AG10803 (cell line): Measurements from ENCODE around the gene AGAP1.

Experiments used
- DNase-seq: peaks from one replicate; pipeline ENCODE4 v3.0.0; 2010; ENCODE audit warnings: low read depth
- H3K4me3 ChIP-seq: 2 replicates; pipeline ENCODE4 v1.5.1; 2011; ENCODE audit warnings: mild to moderate bottlenecking, low read length, control low read depth
- TF ChIP-seq, protein P1 (sequence below): conservative IDR thresholded peaks from 2 replicates; pipeline ENCODE4 v1.5.1; 2011; ENCODE audit warnings: mild to moderate bottlenecking, low read length, control low read depth, inconsistent platforms

The AGAP1 gene

DNA sequence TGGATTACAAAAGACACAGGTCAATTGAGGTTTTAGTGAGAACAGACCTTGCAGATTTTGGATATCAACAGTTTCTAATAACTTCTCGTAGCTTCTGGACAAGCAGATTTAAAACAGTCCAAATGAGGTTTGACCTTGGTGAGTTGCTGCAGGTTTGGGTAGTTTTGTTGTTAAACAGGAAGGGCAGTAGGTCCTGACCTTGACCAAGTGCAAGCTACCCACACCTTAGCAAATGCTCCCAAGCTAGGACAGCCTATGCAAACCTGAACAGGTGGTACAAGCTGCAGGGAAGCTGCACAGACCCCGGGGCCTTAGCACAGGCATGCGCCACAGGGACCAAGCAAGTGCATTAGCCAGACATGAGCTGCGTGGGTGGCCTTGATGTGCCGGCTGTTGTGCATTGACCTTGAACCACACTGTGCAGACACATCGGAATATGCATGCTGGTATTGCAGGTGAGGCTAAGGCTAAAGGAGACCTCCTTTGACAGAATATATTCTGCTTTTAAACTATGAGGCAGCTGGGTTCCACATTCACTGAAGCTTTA lies 40.2 kb upstream of the AGAP1 start:
- no peak overlapping the region for H3K4me3 ChIP-seq
- no peak for DNase-seq
- TF ChIP-seq, protein P1, sequence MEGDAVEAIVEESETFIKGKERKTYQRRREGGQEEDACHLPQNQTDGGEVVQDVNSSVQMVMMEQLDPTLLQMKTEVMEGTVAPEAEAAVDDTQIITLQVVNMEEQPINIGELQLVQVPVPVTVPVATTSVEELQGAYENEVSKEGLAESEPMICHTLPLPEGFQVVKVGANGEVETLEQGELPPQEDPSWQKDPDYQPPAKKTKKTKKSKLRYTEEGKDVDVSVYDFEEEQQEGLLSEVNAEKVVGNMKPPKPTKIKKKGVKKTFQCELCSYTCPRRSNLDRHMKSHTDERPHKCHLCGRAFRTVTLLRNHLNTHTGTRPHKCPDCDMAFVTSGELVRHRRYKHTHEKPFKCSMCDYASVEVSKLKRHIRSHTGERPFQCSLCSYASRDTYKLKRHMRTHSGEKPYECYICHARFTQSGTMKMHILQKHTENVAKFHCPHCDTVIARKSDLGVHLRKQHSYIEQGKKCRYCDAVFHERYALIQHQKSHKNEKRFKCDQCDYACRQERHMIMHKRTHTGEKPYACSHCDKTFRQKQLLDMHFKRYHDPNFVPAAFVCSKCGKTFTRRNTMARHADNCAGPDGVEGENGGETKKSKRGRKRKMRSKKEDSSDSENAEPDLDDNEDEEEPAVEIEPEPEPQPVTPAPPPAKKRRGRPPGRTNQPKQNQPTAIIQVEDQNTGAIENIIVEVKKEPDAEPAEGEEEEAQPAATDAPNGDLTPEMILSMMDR, result no peak

DNA sequence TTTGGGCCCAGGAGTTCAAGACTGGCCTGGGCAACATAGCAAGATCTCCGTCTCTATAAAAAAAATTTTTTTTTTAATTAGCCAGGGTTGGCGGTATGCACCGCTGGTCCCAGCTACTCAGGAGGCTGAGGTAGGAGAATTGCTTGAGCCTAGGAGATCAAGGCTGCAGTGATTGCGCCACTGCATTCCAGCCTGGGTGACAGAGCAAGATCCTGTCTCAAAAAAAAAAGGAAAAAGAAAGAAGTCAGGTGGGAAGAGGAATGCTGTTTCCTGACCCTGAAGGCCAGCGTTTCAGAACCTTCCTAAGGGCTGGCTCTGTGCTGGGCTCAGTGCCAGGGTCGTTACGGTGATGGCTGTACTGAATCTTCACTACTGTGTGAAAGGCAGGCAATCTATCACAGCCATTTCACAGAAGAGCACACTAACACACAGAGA lies 35.0 kb upstream of the AGAP1 start:
- H3K4me3 ChIP-seq, result no peak overlapping the region
- TF ChIP-seq, protein P1, result no peak
- peak; percentile 50 for DNase-seq

DNA sequence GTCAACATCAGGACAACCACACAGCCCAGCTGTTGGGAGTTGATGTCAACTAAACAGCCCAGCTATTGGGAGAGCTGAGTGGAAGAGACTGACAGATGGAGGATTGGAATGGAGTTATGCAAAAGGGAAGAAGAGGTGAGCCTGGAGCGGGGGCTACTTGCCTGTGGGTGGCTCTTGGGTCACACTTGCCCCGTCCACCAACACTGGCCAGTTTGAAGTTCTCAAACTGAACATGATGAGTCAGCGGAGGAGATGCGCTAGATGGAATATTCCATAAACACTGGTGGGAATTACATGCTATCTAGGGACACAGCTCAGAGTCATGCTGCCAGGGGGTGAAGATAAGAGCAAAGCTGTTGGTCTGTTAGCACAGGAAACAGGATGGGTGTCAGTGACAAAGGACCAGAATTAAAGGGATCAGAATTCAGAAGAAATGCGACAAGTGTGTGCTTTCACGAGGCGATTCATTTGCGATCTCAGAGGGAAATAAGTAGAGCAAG lies 33.2 kb upstream of the AGAP1 start:
- no peak overlapping the region for H3K4me3 ChIP-seq
- DNase-seq, result no peak
- TF ChIP-seq, protein P1, result no peak

DNA sequence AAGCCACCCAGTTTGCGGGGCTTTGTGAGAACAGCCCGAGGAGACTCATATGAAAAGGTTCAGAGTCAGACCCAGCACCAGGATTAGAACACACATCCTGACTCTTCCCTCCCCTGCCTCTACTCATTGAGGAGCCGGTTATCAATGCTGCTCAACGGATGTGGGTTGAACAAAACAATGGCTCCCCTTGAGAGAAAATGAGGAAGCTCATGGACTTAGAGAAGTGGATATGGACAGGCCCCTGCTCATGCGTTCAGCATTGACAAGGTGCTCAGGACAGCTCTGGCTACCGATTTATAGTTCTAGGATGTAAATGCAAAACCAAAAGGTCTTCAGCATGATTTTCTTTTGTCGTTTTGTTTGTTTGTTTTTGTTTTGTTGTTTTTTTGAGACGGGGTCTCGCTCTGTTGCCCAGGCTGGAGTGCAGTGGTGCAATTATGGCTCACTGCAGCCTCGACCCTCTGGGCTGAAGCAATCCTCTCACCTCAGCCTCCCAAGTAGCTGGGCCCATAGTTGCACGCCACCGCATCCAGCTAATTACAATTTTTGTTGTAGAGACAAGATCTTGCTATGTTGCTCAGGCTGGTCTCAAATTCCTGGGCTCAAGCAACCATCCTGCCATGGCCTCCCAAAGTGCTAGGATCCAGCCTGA lies 32.0 kb upstream of the AGAP1 start:
- DNase-seq, result no peak
- TF ChIP-seq, protein P1, result no peak
- no peak overlapping the region for H3K4me3 ChIP-seq

DNA sequence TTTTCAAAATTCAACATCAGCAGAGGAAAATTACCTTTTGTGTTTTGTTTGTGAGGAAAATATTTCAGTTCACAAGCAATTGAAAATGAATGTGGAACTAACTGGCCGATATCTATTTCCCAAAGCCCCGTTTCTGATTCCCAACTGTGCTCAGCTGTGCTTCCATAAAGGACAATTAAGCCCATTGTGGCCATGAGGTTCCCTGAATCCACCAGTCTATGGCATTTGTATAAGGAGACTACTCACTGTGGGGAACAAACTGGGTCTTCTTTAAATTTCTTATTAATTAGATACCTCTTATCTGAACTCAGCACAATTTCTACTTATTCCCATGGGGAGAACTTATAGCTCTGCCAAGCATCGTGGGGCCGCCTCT lies 31.4 kb upstream of the AGAP1 start:
- TF ChIP-seq, protein P1, result no peak
- DNase-seq, result no peak

DNA sequence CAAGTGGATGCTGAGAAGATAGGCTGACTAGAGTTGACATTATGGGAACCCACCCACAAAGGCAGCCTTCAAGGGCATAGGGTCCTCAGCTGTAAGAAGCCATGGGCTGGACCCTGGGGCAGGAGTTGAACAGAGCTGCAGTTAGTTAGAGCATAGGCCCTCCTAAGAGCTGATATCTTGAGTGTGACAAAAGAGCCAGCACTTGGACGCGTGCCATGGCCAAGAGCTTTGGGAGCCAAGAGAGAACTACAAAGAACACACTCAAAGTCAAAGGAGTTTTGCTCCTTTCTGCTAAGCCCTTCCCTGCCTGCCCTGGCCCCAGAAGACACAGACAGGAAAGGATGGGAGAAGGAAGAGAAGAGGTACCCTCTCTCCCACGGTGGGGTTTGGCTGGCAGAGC lies 29.9 kb upstream of the AGAP1 start:
- no peak for DNase-seq
- H3K4me3 ChIP-seq, result no peak overlapping the region
- TF ChIP-seq, protein P1, result no peak

More for the DNA sequence above, 31.4 kb upstream of the AGAP1 start:
- no peak overlapping the region for H3K4me3 ChIP-seq

DNA sequence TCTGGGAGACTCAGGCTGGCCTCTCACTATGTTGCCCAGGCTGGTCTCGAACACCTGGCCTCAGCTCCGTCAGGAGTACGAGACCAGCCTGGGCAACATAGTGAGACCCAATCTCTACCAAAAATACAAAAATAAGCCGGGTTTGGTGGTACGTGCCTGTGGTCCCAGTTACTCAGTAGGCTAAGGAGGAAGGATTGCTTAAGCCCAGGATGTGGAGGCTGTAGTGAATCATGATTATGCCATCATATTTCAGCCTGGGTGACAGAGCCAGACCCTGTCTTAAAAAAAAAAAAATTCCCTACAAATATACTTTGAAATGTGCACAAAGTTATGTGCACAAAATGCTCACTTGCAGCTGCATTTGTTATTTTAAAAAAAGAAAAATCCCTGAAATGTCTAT lies 26.3 kb upstream of the AGAP1 start:
- TF ChIP-seq, protein P1, result no peak
- peak; percentile 58 for DNase-seq
- no peak overlapping the region for H3K4me3 ChIP-seq
